ENCODE measurements around the gene YTHDF1. TPM values are rescaled to one million over a fixed set of nuclear protein-coding genes. Genes with fewer than 3 reads are reported as not detected.

The YTHDF1 gene
- total RNA-seq, 1 experiment from 2014 or later = 42.6 TPM

DNA sequence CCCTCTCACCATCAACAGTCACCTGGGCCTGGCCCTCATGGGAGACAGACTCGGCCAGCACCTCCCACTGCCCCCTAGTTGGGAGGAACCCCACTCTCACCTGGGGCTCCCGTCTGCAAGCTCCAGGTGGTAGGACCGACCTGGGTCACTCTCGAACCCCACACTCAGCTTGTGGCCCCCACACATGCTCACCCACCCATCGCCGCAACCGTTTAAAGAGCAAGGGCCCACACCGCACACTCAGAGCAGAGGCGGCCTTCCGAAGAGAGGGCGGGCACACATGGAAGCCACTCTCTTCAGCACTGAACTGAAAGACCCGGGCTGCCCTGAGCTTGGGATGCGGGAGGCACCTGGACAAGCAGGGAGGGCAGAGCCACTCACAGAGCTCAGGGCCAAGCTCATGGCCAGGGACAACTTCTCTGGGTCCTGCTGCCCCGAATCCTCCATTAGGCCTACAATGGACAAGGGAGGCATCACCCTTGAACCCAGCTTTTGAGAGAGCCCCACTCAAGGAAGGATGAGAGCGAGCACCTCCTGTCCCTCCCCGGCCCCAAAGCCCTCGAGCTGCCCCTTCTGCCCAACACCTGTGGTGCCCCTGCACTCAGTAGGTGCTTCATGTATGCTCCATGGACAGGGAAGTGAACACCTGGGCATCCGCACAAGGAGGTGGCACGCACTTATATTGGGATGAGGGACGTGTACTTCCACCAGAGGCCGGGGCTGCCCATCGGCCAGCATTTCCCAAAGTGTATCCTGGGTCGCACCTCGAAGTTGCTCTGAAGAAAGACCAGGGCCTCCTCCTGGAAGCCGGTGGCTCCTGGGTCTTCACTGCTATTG is 50.4 kb downstream of the YTHDF1 start:
- Histone ChIP-seq H3K27ac (no peak overlapping the region), H3K79me2 (ENCODE audit: low read depth) (no peaks in the 10 kb centered on the region), H3K4me3 (no peak overlapping the region), H3K4me2 (no peak overlapping the region), H4K20me1 (ENCODE audit: insufficient read depth) (peaks cover 9% of the 10 kb centered on the region; the same call in 1 of the 2 replicates), H3F3A (ENCODE audit: insufficient read depth, low read depth) (no peaks in the 10 kb centered on the region), H2AFZ (no peak overlapping the region), H3K36me3 (ENCODE audit: low read depth) (no peaks in the 10 kb centered on the region), H3K9me2 (ENCODE audit: insufficient read depth) (no peaks in the 10 kb centered on the region), H3K27me3 (ENCODE audit: insufficient read depth, low read depth) (peaks cover 81% of the 10 kb centered on the region), H3K4me1 (replicated peaks; ENCODE audit: insufficient read depth) (no peaks in the 10 kb centered on the region), H3K9me3 (ENCODE audit: insufficient read depth, low read depth) (no peaks in the 10 kb centered on the region)
- TF ChIP-seq EZH2 (IDR thresholded peaks at IDR 0.05; ENCODE audit: low read depth) = no peak
- TF ChIP-seq, protein P1, sequence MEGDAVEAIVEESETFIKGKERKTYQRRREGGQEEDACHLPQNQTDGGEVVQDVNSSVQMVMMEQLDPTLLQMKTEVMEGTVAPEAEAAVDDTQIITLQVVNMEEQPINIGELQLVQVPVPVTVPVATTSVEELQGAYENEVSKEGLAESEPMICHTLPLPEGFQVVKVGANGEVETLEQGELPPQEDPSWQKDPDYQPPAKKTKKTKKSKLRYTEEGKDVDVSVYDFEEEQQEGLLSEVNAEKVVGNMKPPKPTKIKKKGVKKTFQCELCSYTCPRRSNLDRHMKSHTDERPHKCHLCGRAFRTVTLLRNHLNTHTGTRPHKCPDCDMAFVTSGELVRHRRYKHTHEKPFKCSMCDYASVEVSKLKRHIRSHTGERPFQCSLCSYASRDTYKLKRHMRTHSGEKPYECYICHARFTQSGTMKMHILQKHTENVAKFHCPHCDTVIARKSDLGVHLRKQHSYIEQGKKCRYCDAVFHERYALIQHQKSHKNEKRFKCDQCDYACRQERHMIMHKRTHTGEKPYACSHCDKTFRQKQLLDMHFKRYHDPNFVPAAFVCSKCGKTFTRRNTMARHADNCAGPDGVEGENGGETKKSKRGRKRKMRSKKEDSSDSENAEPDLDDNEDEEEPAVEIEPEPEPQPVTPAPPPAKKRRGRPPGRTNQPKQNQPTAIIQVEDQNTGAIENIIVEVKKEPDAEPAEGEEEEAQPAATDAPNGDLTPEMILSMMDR (conservative IDR thresholded peaks at IDR 0.05) = no peak
- ChIA-PET CTCF (no interaction called here), POLR2A (ENCODE audit: unreplicated experiment) (no interaction called here)
- no TSS peak for BruUV-seq (replicated peaks)
- intact Hi-C loops (cut with micrococcal nuclease; ENCODE audit: unreplicated experiment) = no loop called here
- no peak for DNase-seq

DNA sequence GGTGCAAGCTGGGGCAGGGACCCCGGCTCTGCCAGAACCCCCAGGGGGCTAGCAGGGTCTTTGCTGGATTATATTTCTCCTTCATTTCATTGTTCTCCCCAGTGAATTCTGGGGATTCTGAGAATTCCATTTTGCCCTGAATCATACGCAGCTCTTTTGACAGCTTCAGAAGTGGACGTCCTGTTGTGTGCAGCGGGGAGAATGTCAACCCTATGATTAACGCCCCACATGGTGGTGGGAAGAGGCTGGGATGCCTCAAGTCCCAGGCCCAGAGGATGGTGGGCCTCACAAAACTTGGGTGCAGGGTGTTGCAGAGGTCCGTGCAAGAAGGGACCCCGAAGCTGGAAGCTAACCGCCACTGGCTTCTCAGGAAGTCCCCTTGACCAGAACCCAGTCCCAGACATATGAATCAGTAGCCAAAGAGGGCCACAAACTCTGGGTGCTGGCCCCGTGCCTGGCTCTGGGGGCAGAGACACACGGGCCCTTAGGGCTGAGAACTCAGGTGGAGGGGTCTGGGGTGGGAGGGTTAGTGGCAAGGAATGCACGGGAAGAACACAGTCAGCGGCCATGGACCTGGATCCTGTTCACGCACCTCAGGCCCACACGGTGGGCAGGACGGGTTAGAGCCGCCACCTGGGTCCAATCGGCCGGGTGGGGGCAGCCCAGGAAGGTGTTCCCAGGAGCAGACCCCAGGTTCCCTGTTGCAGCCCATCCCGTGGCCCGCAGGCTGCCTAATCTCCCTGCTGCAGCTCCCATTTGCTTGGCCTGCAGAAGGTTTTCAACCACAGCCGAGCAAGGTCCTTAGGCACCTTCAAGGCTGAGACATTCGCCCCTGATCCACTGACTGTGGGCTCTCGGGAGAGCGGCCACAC is 51.2 kb downstream of the YTHDF1 start:
- TF ChIP-seq EZH2 (IDR thresholded peaks at IDR 0.05; ENCODE audit: low read depth) = no peak
- TF ChIP-seq, protein P1 (conservative IDR thresholded peaks at IDR 0.05) = no peak
- Histone ChIP-seq H3K27me3 (ENCODE audit: insufficient read depth, low read depth) (peaks cover 81% of the 10 kb centered on the region), H3K36me3 (ENCODE audit: low read depth) (no peaks in the 10 kb centered on the region), H3K4me2 (no peak overlapping the region), H3K9me2 (ENCODE audit: insufficient read depth) (no peaks in the 10 kb centered on the region), H4K20me1 (ENCODE audit: insufficient read depth) (0 out of 2 replicates have a peak, but pooled peaks cover 5% of the 10 kb centered on the region), H3K79me2 (ENCODE audit: low read depth) (no peaks in the 10 kb centered on the region), H3K27ac (no peak overlapping the region), H3F3A (ENCODE audit: insufficient read depth, low read depth) (no peaks in the 10 kb centered on the region), H2AFZ (no peak overlapping the region), H3K9me3 (ENCODE audit: insufficient read depth, low read depth) (no peaks in the 10 kb centered on the region), H3K4me1 (replicated peaks; ENCODE audit: insufficient read depth) (no peaks in the 10 kb centered on the region), H3K4me3 (no peak overlapping the region)
- CTCF ChIA-PET = no interaction called here
- BruUV-seq (replicated peaks) = no TSS peak
- intact Hi-C loops (cut with micrococcal nuclease; ENCODE audit: unreplicated experiment) = no loop called here
- POLR2A ChIA-PET (ENCODE audit: unreplicated experiment) = no interaction called here
- no peak for DNase-seq

DNA sequence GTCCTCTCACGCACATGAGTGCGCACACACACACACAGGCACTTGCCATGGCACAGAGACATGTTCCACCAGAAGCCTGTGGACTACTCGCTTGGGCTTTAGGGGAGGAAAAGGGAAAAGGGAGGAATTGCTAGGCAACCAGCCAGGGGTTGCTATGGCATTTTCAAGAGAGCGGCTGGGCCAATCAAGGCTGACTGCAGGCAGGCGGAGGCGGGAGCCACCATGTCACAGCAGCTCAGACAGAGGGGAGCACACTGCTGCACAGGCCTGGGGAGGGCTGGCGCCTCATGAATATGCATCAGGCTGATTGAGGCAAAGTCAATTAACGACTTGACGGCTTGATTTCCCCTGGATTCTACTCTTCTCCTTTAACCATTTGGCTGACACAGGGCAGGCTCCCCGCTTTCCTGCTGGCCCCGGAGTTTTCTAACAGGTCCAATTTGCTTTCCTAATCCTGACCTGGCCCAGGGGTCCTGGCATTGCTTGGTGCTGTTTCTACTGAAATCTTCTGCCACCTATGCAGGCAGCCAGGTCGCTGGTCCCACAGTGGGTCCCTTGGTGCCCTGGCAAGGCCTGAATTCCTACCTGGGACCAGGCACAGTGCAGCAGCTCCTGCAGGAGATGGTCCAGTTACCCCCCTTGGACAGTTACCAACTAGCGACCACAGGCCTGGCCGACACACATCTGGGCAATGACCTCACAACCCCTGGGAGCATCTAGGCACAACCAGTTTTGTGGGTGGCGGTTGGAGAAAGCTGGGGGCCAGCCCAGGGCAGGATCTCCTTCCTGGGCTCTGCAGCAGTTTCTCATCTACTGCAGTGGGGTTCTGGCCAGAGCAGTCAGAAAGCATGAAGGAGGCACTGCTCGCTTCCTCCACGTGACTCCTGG is 52.1 kb downstream of the YTHDF1 start:
- ChIA-PET CTCF (no interaction called here), POLR2A (ENCODE audit: unreplicated experiment) (no interaction called here)
- Histone ChIP-seq H3K79me2 (ENCODE audit: low read depth) (no peaks in the 10 kb centered on the region), H3K27ac (no peak overlapping the region), H3K9me2 (ENCODE audit: insufficient read depth) (no peaks in the 10 kb centered on the region), H3K4me1 (replicated peaks; ENCODE audit: insufficient read depth) (no peaks in the 10 kb centered on the region), H3K9me3 (ENCODE audit: insufficient read depth, low read depth) (no peaks in the 10 kb centered on the region), H3K27me3 (ENCODE audit: insufficient read depth, low read depth) (peaks cover 87% of the 10 kb centered on the region), H3F3A (ENCODE audit: insufficient read depth, low read depth) (no peaks in the 10 kb centered on the region), H2AFZ (no peak overlapping the region), H4K20me1 (ENCODE audit: insufficient read depth) (0 out of 2 replicates have a peak, but pooled peaks cover 5% of the 10 kb centered on the region), H3K36me3 (ENCODE audit: low read depth) (no peaks in the 10 kb centered on the region), H3K4me2 (no peak overlapping the region), H3K4me3 (no peak overlapping the region)
- no peak for DNase-seq
- no TSS peak for BruUV-seq (replicated peaks)
- no peak for TF ChIP-seq EZH2 (IDR thresholded peaks at IDR 0.05; ENCODE audit: low read depth)
- TF ChIP-seq, protein P1 (conservative IDR thresholded peaks at IDR 0.05) = no peak
- intact Hi-C loops (cut with micrococcal nuclease; ENCODE audit: unreplicated experiment) = no loop called here
